SK-MEL-5 (cell line): ENCODE data around the gene OCLN. TPM values are rescaled to one million over a fixed set of nuclear protein-coding genes. Genes with fewer than 3 reads are reported as not detected.
"Not testable (repeated sequence)": the region's sequence is repeated elsewhere in the genome, so short reads cannot be mapped to it uniquely, and the experiment has no call there.

Experiments used
- DNase-seq: peaks from one replicate; pipeline ENCODE4 v3.0.0-alpha.2; 2016; ENCODE audit warnings: low read depth, low spot score
- in situ Hi-C: cut with HindIII; loops from 2 replicates; pipeline ENCODE4 v1.10.0; 2016; ENCODE audit warnings: low sequenced_read_pairs, high pct_unique_total_duplicates, low pct_unique_long_range_greater_than_20kb
- total RNA-seq: library from RNA; depleted of rRNA; stranded (reverse); fragments of >200 nt; shearing (Covaris generic); gene quantifications from 2 replicates; pipeline ENCODE4 v1.2.3, GENCODE V29; 2014

The OCLN gene
- total RNA-seq, 1 experiment from 2014 or later, result 10.9 TPM

DNA sequence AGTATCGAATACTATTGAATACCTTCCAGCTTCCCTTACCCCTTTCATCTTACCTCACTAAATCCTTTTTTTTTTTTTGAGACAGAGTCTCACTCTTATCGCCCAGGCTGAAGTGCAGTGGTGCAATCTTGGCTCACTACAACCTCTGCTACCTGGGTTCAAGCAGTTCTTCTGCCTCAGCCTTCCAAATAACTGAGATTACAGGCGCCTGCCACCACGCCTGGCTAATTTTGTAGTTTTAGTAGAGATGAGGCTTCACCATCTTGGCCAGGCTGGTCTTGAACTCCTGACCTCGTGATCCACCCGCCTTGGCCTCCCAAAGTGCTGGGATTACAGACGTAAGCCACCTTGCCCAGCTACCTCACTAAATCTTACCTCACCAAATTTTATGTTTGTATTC lies 14.3 kb upstream of the OCLN start:
- DNase-seq, in situ Hi-C loops: not testable (repeated sequence)

DNA sequence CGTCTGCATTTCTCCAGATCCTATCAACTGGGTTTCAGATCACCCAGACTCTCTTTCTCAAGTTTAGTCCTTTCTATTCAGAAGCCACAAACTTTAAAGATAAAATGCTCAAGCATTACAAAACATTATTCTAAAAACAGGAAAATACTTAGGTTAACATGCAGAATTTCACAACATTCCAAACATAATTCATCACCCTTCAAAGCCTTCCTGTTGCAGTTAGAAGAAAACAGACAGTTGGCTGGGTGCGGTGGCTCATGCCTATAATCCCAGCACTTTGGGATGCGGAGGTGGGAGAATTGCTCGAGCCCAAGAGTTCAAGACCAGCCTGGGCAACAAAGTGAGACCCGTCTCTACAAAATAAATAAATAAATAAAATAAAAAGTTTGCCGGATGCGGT lies 7.7 kb upstream of the OCLN start:
- no peak for DNase-seq
- in situ Hi-C loops, result no loop called here

DNA sequence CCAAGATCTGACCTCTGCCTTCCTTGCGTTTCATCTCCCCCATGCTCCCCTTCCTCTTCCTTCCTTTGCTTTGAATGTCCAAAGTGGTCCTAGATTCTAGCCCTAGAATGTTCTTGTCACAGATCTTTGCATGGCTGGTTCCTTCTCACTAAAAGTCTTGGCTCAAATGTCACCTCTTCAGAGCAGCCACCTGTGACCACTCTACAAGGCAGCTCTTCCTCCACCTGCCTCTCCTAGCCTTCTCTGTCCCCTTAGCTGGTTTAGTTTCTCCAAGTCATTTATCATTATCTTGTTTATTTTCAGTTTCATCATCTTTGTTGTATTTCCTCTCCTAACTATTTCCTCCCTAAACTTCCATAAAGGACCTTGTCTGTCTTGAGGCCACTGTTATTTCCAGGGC lies 7.1 kb upstream of the OCLN start:
- DNase-seq, result no peak
- in situ Hi-C loops, result no loop called here

DNA sequence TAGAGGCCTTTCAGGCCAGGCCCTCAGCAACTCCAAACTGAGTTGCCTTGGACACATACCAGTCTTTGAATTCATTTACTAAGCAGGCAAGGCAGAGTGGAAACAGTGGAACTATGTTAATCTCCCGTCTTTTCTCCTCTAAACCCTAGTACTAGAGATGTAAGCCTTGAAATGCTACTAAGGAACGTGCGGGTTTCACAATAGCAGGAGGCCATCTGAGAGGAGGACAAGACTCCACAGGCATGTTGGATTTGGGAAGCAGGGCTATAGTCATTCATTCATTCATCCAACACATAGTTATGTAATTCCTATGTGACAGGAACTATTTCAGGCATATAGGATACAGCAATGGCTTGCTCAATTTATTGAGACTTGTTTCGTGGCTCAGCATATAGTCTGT lies 3.3 kb upstream of the OCLN start:
- DNase-seq, result no peak
- in situ Hi-C loops, result no loop called here

DNA sequence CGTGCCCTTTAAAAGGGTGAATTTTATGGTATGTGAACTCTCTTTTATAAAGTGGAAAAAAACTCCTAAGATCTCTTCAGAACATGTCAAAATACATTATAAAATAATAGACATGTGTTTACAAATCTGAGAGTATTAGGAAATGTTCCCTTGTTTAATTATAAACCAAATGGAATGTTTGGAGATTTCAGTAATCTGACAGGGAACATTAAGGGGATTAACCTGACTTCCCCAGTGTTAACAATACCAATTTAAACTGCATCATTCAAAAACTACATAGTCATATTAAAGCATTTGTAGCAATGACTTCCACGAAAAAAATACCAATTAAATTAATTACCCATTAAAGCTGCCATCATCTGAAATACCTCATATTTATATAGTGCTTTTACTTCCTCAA lies 1.6 kb upstream of the OCLN start:
- in situ Hi-C loops, result no loop called here
- DNase-seq, result no peak

DNA sequence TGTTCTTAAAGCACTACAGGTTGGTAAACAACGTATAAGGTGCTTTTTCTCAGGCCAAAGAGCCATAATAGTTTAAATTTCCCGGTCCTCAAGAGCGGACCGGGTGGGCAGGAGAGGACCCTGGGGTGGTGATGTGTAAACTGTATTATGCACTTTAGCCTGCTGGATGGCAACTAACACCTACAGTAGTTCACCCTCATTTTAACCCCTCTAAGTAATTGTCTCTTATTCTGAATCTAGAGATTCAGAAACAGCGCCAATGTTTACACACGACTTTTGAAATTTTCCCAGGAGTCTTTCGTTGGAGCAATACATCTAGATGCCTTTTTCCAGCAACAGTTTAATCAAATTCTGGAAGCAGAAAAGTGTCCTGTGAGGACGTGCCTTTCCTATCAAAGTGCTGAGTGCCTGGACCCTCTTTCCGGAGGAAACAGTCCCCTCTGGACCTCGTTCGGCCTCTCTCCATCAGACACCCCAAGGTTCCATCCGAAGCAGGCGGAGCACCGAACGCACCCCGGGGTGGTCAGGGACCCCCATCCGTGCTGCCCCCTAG lies 676 bp upstream of the OCLN start:
- no peak for DNase-seq
- in situ Hi-C loops, result no loop called here

DNA sequence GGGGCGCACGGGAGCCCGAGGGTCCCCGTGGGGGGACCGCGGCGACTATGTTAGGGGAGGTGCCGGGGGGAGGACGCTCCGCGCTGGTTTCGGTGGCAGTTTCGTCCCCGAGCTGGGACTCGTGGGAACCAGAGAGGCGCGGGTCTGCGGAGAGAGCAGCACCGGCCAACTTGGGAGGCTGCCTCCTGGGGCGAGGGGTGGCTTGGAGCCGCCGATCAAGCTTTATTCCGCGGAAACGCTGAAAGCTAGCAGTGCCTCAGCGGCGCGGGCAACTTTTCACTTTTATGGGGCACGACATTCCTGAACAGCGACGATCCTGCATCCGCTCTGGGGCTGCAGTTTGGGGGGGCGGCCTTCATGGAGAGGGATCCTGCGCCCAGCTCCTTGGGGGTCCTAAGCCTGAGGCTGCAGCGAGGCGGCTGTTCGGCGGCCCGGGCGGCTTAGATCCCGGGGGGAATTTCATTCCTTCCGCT lies 369 bp downstream of the OCLN start:
- DNase-seq, result peak; percentile 11
- in situ Hi-C loops, result no loop called here

DNA sequence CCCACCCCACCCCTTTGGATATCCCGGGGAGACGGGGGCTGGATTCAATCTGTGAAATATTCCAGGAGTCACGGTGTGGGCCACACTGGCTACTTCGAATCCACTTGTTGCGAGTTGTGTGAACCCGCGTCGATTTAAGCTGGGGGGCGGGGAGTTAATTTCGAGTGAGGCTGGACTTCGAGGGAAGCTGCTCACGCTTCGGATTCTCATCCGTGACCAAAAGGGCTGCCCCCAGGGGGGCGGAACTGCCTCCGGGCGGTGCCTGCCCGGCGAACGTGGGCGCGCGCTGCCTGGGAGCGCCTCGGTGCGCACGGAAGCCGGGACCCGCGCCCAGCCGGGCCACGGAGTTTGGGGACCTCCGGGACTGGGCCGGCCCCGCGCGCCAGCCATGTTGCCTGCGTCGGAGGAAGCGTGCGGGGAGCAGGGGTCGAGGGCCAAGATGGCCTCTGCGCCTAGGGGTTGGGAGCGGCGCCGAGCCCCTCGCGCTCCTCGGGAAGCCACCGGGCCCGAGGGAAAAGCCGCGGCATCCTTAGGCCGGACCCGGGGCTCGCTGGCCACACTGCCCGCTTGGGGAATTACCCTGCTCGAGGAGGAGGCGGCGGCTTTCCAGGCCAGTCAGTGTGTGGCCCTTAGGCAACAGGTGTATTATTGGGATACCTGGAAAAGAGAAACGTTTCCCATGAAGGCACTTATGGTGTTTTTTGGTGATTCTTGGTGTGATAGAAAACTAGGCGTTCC lies 975 bp downstream of the OCLN start:
- peak; percentile 32 for DNase-seq
- in situ Hi-C loops, result no loop called here

DNA sequence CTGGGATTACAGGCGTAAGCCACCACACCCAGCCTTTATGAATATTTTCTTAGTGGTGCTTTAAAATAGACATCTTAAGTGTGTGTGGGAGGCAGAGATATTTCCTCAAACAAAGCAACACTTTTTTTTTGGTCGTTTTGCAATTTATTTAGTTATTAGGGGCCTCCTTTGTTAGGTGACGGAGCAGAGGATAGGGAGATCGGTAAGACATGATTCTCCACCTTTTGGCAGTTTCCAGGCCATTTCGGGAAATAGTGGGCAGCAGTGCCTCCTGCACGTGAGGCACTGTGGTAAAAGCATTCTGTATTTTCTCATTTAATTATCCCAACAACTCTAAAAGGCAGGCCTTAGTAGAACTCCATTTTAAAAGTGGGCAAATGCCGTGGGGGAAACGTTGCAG lies 1.9 kb downstream of the OCLN start:
- in situ Hi-C loops, result no loop called here
- DNase-seq, result no peak

DNA sequence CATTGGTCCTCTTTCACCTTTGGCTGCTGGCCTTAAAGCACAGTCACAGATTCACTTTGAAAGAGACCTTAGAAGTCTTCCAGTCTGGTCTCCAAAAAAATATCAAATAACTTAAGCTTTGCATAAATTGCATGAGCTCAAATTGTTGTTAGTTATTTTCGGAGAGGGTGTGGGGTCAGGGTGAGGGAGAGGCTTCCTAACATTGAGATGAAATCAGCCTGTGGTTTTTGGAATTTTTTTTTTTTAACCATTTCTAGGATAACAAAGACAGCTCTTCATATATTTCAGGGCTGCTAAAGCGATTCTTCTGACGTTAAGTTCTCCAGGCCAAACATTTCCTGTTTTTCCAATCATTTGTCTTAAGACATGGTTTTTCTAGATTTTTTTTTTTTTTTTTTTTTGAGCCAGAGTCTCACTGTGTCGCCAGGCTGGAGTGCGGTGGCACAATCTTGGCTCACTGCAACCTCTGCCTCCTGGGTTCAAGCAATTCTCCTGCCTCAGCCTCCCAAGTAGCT lies 4.5 kb downstream of the OCLN start:
- in situ Hi-C loops, result no loop called here
- peak; percentile 44 for DNase-seq

DNA sequence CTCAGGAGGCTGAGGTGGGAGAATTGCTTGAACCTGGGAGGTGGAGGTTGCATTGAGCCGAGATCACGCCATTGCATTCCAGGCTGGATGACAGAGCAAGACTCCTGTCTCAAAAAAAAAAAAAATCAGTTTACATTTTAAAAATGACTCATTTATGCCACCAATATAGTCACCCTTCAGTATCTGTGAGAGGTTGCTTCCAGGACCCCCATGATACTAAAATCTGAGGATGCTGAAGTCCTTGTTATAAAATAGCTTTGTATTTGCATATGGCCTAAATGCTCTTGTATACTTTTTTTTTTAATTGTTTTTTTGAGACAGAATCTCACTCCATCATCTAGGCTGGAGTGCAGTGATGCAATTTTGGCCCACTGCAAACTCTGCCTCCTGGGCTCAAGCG lies 5.8 kb downstream of the OCLN start:
- DNase-seq, result no peak
- in situ Hi-C loops, result no loop called here

DNA sequence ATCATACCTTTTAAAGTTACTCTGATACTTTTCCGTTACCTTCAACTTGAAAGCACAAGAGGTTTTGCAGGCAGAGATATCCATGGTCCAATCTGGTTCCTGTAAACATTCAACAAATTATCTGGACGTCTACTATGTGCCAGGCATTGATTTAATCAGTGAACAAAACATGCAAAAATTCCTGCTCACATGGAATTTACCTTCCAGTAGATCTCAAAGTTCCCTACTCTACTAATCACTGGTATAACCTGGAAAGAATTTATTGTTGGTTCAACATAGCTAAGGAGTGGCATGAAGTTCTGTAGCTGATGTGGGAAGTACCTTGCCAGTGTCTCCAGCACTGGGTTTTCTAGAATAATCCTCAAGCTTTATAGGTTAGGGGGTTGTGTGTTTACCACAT lies 9.8 kb downstream of the OCLN start:
- in situ Hi-C loops, result no loop called here
- DNase-seq, result no peak

DNA sequence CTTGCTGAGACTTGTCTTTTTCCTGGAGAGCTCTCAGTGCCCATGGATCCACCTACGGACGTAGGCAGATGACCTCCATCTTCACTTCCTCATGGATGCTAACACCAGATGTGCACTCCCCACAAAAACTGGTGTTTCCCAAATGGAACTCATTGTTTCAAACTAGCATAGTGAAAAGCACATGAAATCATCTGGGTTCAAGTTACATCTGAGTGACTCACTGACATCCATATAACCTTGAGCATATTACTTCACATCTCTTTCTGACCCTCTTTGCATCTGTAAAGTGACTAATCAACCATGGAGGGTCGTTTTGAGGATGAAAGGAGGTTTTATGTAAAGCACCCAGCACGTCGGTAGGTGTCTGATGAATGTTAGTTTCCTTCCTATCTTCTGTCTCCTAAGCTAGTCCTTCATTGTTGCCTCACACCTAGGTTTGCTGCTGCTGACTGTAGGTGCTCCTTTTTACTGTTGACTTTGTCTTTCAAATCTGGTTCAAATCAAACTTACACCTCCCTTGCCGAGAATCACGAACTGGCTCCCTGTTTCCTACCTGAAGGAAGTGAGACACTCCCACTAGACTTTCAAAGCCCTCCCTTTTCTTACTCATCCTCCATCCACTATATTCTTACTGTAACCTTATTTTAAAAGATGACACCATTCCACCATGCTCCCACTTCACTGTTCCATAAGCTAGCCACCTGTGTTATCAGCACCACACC lies 10.3 kb downstream of the OCLN start:
- in situ Hi-C loops, result no loop called here
- no peak for DNase-seq

DNA sequence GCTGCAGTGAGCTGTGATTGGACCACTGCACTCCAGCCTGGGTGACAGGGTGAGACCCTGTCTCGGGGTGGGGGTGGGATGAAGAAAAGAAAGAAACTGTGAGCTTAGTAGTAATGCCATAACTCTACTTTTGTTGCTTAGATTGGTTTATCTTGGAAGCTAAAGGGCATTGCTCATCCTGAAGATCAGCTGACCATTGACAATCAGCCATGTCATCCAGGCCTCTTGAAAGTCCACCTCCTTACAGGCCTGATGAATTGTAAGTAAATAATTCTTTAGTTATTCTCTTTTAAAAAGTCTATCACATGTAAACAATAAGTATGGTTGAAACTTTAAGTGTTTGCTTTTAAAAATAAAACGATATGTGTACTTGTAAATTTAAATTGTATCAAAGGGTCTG lies 11.4 kb downstream of the OCLN start:
- in situ Hi-C loops, result no loop called here
- DNase-seq, result no peak

DNA sequence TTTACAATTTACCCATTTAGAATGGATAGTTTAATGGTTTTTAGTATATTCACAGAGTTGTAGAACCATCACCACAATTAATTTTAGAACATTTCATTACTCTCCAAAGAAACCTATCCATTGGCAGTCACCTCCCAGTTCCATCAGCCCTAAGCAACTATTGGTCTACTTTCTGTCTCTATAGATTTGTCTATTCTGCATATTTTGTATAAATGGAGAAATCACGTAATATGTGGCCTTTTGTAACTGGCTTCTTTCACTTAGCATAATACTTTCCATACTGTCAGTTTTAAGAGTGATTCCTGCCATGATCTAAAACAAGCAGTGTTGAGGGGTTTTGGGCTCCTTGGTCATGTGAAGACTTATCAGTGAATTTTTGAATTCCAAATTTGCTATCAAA lies 12.7 kb downstream of the OCLN start:
- in situ Hi-C loops, result no loop called here
- DNase-seq, result no peak

DNA sequence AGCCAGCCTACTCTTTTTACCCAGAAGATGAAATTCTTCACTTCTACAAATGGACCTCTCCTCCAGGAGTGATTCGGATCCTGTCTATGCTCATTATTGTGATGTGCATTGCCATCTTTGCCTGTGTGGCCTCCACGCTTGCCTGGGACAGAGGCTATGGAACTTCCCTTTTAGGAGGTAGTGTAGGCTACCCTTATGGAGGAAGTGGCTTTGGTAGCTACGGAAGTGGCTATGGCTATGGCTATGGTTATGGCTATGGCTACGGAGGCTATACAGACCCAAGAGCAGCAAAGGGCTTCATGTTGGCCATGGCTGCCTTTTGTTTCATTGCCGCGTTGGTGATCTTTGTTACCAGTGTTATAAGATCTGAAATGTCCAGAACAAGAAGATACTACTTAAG lies 16.6 kb downstream of the OCLN start:
- DNase-seq, result no peak
- in situ Hi-C loops, result no loop called here

DNA sequence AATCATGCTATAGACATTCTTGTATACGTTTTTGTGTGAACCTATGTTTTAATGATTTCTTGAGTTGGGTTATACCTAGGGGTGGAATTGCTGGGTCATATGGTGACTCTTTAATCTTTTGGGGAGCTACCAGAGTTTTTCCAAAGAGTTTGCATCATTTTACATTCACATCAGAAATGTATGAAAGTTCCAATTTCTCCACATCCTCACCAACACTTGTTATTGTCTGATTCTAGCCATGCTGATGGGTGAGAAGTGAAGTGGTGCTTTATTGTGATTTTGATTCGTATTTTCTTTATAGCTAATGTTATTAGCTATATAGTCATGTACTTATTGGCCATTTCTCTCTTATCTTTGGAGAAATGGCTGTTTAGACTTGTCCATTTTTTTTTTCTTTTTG lies 18.1 kb downstream of the OCLN start:
- no peak for DNase-seq
- in situ Hi-C loops, result no loop called here

DNA sequence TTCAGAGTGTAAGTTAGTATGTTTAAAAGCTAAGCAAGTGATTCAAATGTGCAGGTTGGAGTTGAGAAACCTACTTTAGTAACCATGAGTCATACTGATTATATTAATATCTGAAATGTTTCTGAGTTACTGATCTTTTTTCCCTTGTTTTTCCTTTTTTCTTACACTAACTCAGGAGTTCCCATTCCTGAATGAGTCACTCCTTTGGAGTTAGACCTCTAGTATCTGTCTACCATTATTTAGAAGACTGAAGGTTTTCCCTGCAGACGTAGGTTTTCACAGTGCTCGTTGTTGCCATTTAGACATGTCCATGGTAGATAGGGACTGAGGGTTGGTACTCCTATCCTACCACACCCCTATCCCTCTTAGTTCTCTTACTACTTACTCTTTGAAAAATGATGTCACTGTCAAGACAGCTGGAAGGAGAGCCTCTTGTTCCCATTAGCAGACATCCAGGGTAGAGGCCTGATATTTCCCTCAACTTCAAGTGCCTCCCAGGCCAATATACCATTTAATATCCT lies 20.2 kb downstream of the OCLN start:
- DNase-seq, result no peak
- in situ Hi-C loops, result no loop called here

DNA sequence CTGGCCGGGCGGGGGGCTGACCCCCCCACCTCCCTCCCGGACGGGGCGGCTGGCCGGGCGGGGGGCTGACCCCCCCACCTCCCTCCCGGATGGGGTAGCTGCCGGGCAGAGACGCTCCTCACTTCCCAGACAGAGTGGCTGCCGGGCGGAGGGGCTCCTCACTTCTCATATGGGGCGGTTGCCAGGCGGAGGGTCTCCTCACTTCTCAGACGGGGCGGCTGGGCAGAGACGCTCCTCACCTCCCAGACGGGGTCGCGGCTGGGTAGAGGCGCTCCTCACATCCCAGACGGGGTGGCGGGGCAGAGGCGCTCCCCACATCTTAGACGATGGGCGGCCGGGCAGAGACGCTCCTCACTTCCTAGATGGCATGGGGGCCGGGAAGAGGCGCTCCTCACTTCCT lies 23.0 kb downstream of the OCLN start:
- DNase-seq, in situ Hi-C loops: not testable (repeated sequence)
